WTC11 (cell line): ENCODE results near the gene RRAS. TPM values are rescaled to one million over a fixed set of nuclear protein-coding genes. Genes with fewer than 3 reads are reported as not detected.

ENCODE experiments used
- ATAC-seq: fragments of 200-7000 bp; cut with Tn5 transposase; 2 replicates; pipeline ENCODE4 v1.10.0; 2021; ENCODE audit warnings: mild to moderate bottlenecking, moderate library complexity
- CTCF ChIA-PET: fragments of 300-600 bp; sonication (Branson Sonifier 250); formaldehyde crosslinking; loops from one replicate; lab custom pipeline; 2021; ENCODE audit warnings: antibody characterized with exemption; lab: Charles Lee
- POLR2A ChIA-PET: fragments of 350-600 bp; sonication (Branson Sonifier 250); formaldehyde crosslinking; loops from one replicate; lab custom pipeline; 2021; ENCODE audit warnings: antibody characterized with exemption; lab: Charles Lee
- DNase-seq: peaks from one replicate; pipeline ENCODE4 v3.0.0; 2021; ENCODE audit warnings: low spot score
- H3K27ac Mint-ChIP-seq: 2 replicates; pipeline ENCODE4 v1.8.0; 2021; ENCODE audit warnings: mixed read lengths
- H3K27me3 Mint-ChIP-seq: 2 replicates; pipeline ENCODE4 v1.8.0; 2021; ENCODE audit warnings: low read depth, mild to moderate bottlenecking, moderate library complexity, mixed read lengths
- H3K36me3 Mint-ChIP-seq: 2 replicates; pipeline ENCODE4 v1.8.0; 2021; ENCODE audit warnings: mixed read lengths
- H3K4me1 Mint-ChIP-seq: 2 replicates; pipeline ENCODE4 v1.8.0; 2022; ENCODE audit warnings: mixed read lengths
- H3K4me3 Mint-ChIP-seq: 2 replicates; pipeline ENCODE4 v1.8.0; 2021; ENCODE audit warnings: mild to moderate bottlenecking, moderate library complexity, mixed read lengths
- H3K9me3 Mint-ChIP-seq: 2 replicates; pipeline ENCODE4 v1.8.0; 2021; ENCODE audit warnings: mixed read lengths
- CBFB ChIP-seq: sonication (generic); formaldehyde crosslinking; IDR thresholded peaks from 2 replicates; pipeline ENCODE4 v1.8.1; 2022; ENCODE audit warnings: mild to moderate bottlenecking, low read depth, missing genetic modification reagents
- CREM ChIP-seq: sonication (generic); formaldehyde crosslinking; IDR thresholded peaks from 2 replicates; pipeline ENCODE4 v1.8.1; 2022; ENCODE audit warnings: mild to moderate bottlenecking, missing genetic modification reagents, moderate library complexity
- MYBL2 ChIP-seq: sonication (generic); formaldehyde crosslinking; IDR thresholded peaks from 2 replicates; pipeline ENCODE4 v1.8.1; 2023; ENCODE audit warnings: mild to moderate bottlenecking, moderate library complexity, missing genetic modification reagents
- NFATC4 ChIP-seq: fragments of 250-450 bp; sonication (Bioruptor Pico); IDR thresholded peaks from 2 replicates; pipeline ENCODE4 v1.9.0; 2021; ENCODE audit warnings: mild to moderate bottlenecking
- TEAD4 ChIP-seq: sonication (generic); formaldehyde crosslinking; IDR thresholded peaks from 2 replicates; pipeline ENCODE4 v1.8.0; 2022; ENCODE audit warnings: mild to moderate bottlenecking, missing genetic modification reagents
- ZNF121 ChIP-seq: sonication (generic); formaldehyde crosslinking; IDR thresholded peaks from 2 replicates; pipeline ENCODE4 v1.8.0; 2023; ENCODE audit warnings: missing genetic modification reagents
- ZNF263 ChIP-seq: sonication (generic); formaldehyde crosslinking; IDR thresholded peaks from 2 replicates; pipeline ENCODE4 v1.8.1; 2022; ENCODE audit warnings: low read depth, mild to moderate bottlenecking, moderate library complexity, missing genetic modification reagents
- microRNA-seq: library from miRNA; unstranded; fragments of <30 nt; microRNA quantifications from one replicate; pipeline ENCODE4 v1.2.0, GENCODE V29; 2022; ENCODE audit warnings: borderline number of aligned reads
- total RNA-seq: library from RNA; stranded (reverse); gene quantifications from 3 replicates; pipeline ENCODE4 v1.2.3, GENCODE V29; 2021
- TF ChIP-seq, protein P1 (sequence below): sonication (generic); formaldehyde crosslinking; IDR thresholded peaks from 2 replicates; pipeline ENCODE4 v1.8.1; 2022; ENCODE audit warnings: low read depth, mild to moderate bottlenecking, moderate library complexity, missing genetic modification reagents, borderline replicate concordance
- TF ChIP-seq, protein P2 (sequence below): sonication (generic); formaldehyde crosslinking; IDR thresholded peaks from 2 replicates; pipeline ENCODE4 v1.8.0; 2023; ENCODE audit warnings: mild to moderate bottlenecking, missing genetic modification reagents
- TF ChIP-seq, protein P3 (sequence below): sonication (generic); formaldehyde crosslinking; conservative IDR thresholded peaks from 2 replicates; pipeline ENCODE4 v1.8.1; 2023; ENCODE audit warnings: mild to moderate bottlenecking, low read depth, missing genetic modification reagents, moderate library complexity

RRAS gene
- total RNA-seq, 1 experiment from 2014 or later, result 11.4 TPM

DNA sequence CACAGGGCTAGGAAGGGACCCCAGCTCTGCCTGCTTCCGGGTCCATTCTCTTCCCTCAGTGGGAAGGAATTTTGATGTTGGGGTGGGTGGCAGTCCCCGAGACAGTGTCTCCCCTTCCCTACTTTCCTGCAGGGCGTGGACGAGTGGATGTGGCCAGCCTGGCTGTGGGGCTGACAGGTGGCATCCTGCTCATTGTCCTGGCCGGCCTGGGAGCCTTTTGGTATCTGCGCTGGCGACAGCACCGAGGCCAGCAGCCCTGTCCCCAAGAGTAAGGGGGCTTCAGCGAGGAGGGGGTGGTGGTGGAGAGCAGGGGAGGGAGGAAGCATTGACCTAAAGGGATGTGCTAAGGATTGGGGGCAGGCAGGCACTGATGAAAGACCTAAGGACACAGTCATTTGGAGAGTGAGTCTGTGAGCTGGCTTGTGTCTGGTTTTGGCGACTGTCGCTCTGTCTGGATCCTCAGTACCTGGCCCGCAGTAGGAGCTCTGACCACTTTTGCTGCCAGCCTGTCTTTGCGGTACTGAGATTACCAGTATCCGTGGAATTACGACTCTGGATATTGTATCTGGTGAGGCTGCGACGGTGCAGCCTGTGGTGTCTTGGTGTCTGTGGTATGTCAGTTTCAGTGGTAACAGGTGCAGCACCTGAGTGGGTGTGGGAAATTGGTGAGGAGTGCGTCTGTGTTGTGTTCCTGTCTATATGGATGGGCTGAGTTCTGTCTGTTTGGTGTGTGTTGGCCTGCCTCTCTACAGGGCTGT lies 51.4 kb downstream of the RRAS start:
- Mint-ChIP-seq H3K27ac (peak overlapping the region; percentile 18; the same call in 1 of the 2 replicates), H3K36me3 (peaks cover under 1% of the 10 kb centered on the region; the same call in 1 of the 2 replicates)
- POLR2A ChIA-PET, result interaction anchor here (1.0 to 1.2 kb wide), 2 partner anchors 8 to 178 kb away, joined by 3 read pairs; no protein-coding TSS in a partner anchor

DNA sequence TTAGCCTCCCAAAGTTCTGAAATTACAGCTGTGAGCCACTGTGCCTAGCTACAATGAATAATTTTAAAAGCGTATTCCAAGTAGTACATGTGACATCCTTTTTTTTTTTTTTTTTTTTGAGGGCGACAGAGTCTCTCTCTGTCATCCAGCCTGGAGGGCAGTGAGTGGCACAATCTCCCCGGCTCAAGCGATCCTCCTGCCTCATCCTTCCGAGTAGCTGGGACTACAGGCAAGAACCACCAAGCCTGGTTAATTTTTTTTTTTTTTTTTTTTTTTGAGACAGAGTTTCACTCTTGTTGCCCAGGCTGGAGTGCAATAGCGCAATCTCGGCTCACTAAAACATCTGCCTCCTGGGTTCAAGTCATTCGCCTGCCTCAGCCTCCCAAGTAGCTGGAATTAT lies 52.7 kb downstream of the RRAS start:
- CTCF ChIA-PET, result interaction anchor here (0.6 to 0.7 kb wide), 2 partner anchors 24 to 55 kb away, joined by 4 to 6 read pairs; partner anchors contain the start of gene SCAF1
- TF ChIP-seq TEAD4 (CRISPR knock-in tag) (no peak), NFATC4 (CRISPR knock-in tag) (no peak), ZNF121 (CRISPR knock-in tag) (no peak)
- TF ChIP-seq, protein P1, sequence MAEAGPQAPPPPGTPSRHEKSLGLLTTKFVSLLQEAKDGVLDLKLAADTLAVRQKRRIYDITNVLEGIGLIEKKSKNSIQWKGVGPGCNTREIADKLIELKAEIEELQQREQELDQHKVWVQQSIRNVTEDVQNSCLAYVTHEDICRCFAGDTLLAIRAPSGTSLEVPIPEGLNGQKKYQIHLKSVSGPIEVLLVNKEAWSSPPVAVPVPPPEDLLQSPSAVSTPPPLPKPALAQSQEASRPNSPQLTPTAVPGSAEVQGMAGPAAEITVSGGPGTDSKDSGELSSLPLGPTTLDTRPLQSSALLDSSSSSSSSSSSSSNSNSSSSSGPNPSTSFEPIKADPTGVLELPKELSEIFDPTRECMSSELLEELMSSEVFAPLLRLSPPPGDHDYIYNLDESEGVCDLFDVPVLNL (CRISPR knock-in tag), result no peak
- TF ChIP-seq, protein P2, sequence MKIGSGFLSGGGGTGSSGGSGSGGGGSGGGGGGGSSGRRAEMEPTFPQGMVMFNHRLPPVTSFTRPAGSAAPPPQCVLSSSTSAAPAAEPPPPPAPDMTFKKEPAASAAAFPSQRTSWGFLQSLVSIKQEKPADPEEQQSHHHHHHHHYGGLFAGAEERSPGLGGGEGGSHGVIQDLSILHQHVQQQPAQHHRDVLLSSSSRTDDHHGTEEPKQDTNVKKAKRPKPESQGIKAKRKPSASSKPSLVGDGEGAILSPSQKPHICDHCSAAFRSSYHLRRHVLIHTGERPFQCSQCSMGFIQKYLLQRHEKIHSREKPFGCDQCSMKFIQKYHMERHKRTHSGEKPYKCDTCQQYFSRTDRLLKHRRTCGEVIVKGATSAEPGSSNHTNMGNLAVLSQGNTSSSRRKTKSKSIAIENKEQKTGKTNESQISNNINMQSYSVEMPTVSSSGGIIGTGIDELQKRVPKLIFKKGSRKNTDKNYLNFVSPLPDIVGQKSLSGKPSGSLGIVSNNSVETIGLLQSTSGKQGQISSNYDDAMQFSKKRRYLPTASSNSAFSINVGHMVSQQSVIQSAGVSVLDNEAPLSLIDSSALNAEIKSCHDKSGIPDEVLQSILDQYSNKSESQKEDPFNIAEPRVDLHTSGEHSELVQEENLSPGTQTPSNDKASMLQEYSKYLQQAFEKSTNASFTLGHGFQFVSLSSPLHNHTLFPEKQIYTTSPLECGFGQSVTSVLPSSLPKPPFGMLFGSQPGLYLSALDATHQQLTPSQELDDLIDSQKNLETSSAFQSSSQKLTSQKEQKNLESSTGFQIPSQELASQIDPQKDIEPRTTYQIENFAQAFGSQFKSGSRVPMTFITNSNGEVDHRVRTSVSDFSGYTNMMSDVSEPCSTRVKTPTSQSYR (CRISPR knock-in tag), result no peak
- TF ChIP-seq, protein P3, sequence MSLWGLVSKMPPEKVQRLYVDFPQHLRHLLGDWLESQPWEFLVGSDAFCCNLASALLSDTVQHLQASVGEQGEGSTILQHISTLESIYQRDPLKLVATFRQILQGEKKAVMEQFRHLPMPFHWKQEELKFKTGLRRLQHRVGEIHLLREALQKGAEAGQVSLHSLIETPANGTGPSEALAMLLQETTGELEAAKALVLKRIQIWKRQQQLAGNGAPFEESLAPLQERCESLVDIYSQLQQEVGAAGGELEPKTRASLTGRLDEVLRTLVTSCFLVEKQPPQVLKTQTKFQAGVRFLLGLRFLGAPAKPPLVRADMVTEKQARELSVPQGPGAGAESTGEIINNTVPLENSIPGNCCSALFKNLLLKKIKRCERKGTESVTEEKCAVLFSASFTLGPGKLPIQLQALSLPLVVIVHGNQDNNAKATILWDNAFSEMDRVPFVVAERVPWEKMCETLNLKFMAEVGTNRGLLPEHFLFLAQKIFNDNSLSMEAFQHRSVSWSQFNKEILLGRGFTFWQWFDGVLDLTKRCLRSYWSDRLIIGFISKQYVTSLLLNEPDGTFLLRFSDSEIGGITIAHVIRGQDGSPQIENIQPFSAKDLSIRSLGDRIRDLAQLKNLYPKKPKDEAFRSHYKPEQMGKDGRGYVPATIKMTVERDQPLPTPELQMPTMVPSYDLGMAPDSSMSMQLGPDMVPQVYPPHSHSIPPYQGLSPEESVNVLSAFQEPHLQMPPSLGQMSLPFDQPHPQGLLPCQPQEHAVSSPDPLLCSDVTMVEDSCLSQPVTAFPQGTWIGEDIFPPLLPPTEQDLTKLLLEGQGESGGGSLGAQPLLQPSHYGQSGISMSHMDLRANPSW, result no peak
- DNase-seq (no peak), ATAC-seq (no peak)
- Mint-ChIP-seq H3K4me1 (peaks cover 9% of the 10 kb centered on the region), H3K27me3 (no peaks in the 10 kb centered on the region), H3K9me3 (no peaks in the 10 kb centered on the region), H3K36me3 (no peaks in the 10 kb centered on the region), H3K4me3 (no peak overlapping the region), H3K27ac (no peak overlapping the region)
- POLR2A ChIA-PET, result interaction anchor here (0.7 to 1.2 kb wide), 2 partner anchors 73 to 179 kb away, joined by 3 read pairs; no protein-coding TSS in a partner anchor

More for the DNA sequence above, 51.4 kb downstream of the RRAS start:
- peaks cover 10% of the 10 kb centered on the region for H3K4me1 Mint-ChIP-seq
- H3K27me3 Mint-ChIP-seq, result no peaks in the 10 kb centered on the region
- CTCF ChIA-PET, result interaction anchor here (1.8 to 4.0 kb wide), 2 partner anchors 18 to 55 kb away, joined by 6 to 21 read pairs; no protein-coding TSS in a partner anchor
- no peak overlapping the region for H3K4me3 Mint-ChIP-seq
- H3K9me3 Mint-ChIP-seq, result no peaks in the 10 kb centered on the region
- DNase-seq, result no peak
- ATAC-seq, result no peak
- no peak for TF ChIP-seq MYBL2
- TF ChIP-seq CREM (CRISPR knock-in tag), result no peak
- no peak for TF ChIP-seq ZNF263 (CRISPR knock-in tag)
- no peak for TF ChIP-seq CBFB (CRISPR knock-in tag)

Small RNA genes lying within 50 kb of the gene (microRNA-seq; reads per million reads assigned to microRNA genes)
- 1.4 reads per million for gene MIR5088

Other genes with a start within 250 kb of the RRAS start
- gene PTH2, start 216.7 kb downstream of the RRAS start, total RNA-seq, result 1.0 to 1.7 TPM (median 1.5 TPM) in 3 replicates
- gene GFY, start 214.8 kb downstream of the RRAS start, total RNA-seq, result 0.85 to 1.4 TPM (median 0.87 TPM) in 3 replicates
- gene SLC17A7, start 198.6 kb downstream of the RRAS start, total RNA-seq, result 1.6 to 2.8 TPM (median 2.1 TPM) in 3 replicates
- 153 to 170 TPM (median 156 TPM) in 3 replicates for gene PIH1D1, start 188.3 kb downstream of the RRAS start, total RNA-seq
- 44.3 to 53.6 TPM (median 52.6 TPM) in 3 replicates for gene ALDH16A1, start 186.9 kb downstream of the RRAS start, total RNA-seq
- gene FLT3LG, start 165.9 kb downstream of the RRAS start, total RNA-seq, result 2.9 to 5.3 TPM (median 3.6 TPM) in 3 replicates
- 3,861 to 4,362 TPM (median 4,362 TPM) in 3 replicates for gene RPL13A, start 152.5 kb downstream of the RRAS start, total RNA-seq
- 2,299 to 2,683 TPM (median 2,679 TPM) in 3 replicates for gene RPS11, start 143.7 kb downstream of the RRAS start, total RNA-seq
- 53.8 to 69.9 TPM (median 61.2 TPM) in 3 replicates for gene FCGRT, start 127.5 kb downstream of the RRAS start, total RNA-seq
- 14.3 to 20.6 TPM (median 20.3 TPM) in 3 replicates for gene RCN3, start 112.1 kb downstream of the RRAS start, total RNA-seq
- 82.3 to 97.9 TPM (median 87.6 TPM) in 3 replicates for gene NOSIP, start 59.6 kb downstream of the RRAS start, total RNA-seq
- gene PRRG2, start 58.8 kb downstream of the RRAS start, total RNA-seq, result 5.9 to 7.0 TPM (median 6.9 TPM) in 3 replicates
- 78.6 to 86.1 TPM (median 83.3 TPM) in 3 replicates for gene PRR12, start 49.0 kb downstream of the RRAS start, total RNA-seq
- 103 to 109 TPM (median 105 TPM) in 3 replicates for gene SCAF1, start 2.1 kb upstream of the RRAS start, total RNA-seq
- gene IRF3, start 25.7 kb upstream of the RRAS start, total RNA-seq, result 149 to 165 TPM (median 154 TPM) in 3 replicates
- gene BCL2L12, start 25.8 kb upstream of the RRAS start, total RNA-seq, result 139 to 146 TPM (median 140 TPM) in 3 replicates
- 500 to 527 TPM (median 518 TPM) in 3 replicates for gene PRMT1, start 37.1 kb upstream of the RRAS start, total RNA-seq
- gene ADM5, start 49.5 kb upstream of the RRAS start, total RNA-seq, result 5.9 to 6.7 TPM (median 6.2 TPM) in 3 replicates
- 74.6 to 89.5 TPM (median 85.4 TPM) in 3 replicates for gene CPT1C, start 51.0 kb upstream of the RRAS start, total RNA-seq
- 0.30 to 0.55 TPM (median 0.48 TPM) in 3 replicates for gene TSKS, start 123.2 kb upstream of the RRAS start, total RNA-seq
- 119 to 127 TPM (median 120 TPM) in 3 replicates for gene AP2A1, start 126.9 kb upstream of the RRAS start, total RNA-seq
- gene FUZ, start 173.1 kb upstream of the RRAS start, total RNA-seq, result 35.1 to 36.3 TPM (median 35.7 TPM) in 3 replicates
- gene MED25, start 178.1 kb upstream of the RRAS start, total RNA-seq, result 80.2 to 81.2 TPM (median 81.2 TPM) in 3 replicates
- 296 to 316 TPM (median 306 TPM) in 3 replicates for gene PTOV1, start 211.0 kb upstream of the RRAS start, total RNA-seq
- gene PNKP, start 227.4 kb upstream of the RRAS start, total RNA-seq, result 133 to 146 TPM (median 142 TPM) in 3 replicates
- gene AKT1S1, start 237.2 kb upstream of the RRAS start, total RNA-seq, result 41.9 to 47.8 TPM (median 46.5 TPM) in 3 replicates
- 44.4 to 52.8 TPM (median 46.7 TPM) in 3 replicates for gene TBC1D17, start 237.6 kb upstream of the RRAS start, total RNA-seq